Urothelium cell line (cell line): ENCODE measurements around the gene ADAMTSL1.
A peak's percentile ranks its signal among the peaks of the same experiment; 100 is the strongest.

ENCODE experiments used
- DNase-seq: peaks from one replicate; pipeline ENCODE4 v3.0.0; 2011; ENCODE audit warnings: low spot score, mixed read lengths
- FAIRE-seq: peaks from 2 replicates; lab custom pipeline; 2011; peaks lifted over from hg19 to GRCh38; lab: Jason Lieb, UNC

Gene ADAMTSL1

GRCh38 chr9:18795947-18796671, 322.2 kb downstream of the ADAMTSL1 start:
- no peak for FAIRE-seq
- no peak for DNase-seq

GRCh38 chr9:18796696-18797270, 322.8 kb downstream of the ADAMTSL1 start:
- no peak for DNase-seq
- FAIRE-seq, result no peak

- no peak for DNase-seq
- FAIRE-seq, result no peak
These were observed 324.2 kb downstream of the ADAMTSL1 start for GRCh38 chr9:18798106-18798505.

GRCh38 chr9:18798508-18799290, 324.7 kb downstream of the ADAMTSL1 start:
- DNase-seq (no peak), FAIRE-seq (no peak)

GRCh38 chr9:18799428-18799827, 325.5 kb downstream of the ADAMTSL1 start:
- no peak for DNase-seq
- no peak for FAIRE-seq

- DNase-seq (peak; percentile 8), FAIRE-seq (no peak)
These were observed 326.6 kb downstream of the ADAMTSL1 start for GRCh38 chr9:18800579-18800978.

- DNase-seq (no peak), FAIRE-seq (no peak)
These were observed 331.4 kb downstream of the ADAMTSL1 start for GRCh38 chr9:18805386-18805785.

- FAIRE-seq (no peak), DNase-seq (no peak)
These were observed 332.5 kb downstream of the ADAMTSL1 start for GRCh38 chr9:18806232-18807080.

- DNase-seq (no peak), FAIRE-seq (no peak)
These were observed 336.6 kb downstream of the ADAMTSL1 start for GRCh38 chr9:18810581-18810980.

- FAIRE-seq, result no peak
- DNase-seq, result no peak
These were observed 337.2 kb downstream of the ADAMTSL1 start for GRCh38 chr9:18811171-18811570.

- FAIRE-seq (no peak), DNase-seq (no peak)
These were observed 345.5 kb downstream of the ADAMTSL1 start for GRCh38 chr9:18819418-18819817.

- DNase-seq (no peak), FAIRE-seq (no peak)
These were observed 346.7 kb downstream of the ADAMTSL1 start for GRCh38 chr9:18820566-18821095.

- DNase-seq (no peak), FAIRE-seq (no peak)
These were observed 347.8 kb downstream of the ADAMTSL1 start for GRCh38 chr9:18821788-18822187.

- FAIRE-seq (no peak), DNase-seq (no peak)
These were observed 348.9 kb downstream of the ADAMTSL1 start for GRCh38 chr9:18822850-18823249.

- FAIRE-seq (no peak), DNase-seq (no peak)
These were observed 350.2 kb downstream of the ADAMTSL1 start for GRCh38 chr9:18824095-18824666.

GRCh38 chr9:18825656-18826170, 351.8 kb downstream of the ADAMTSL1 start:
- FAIRE-seq, result no peak
- DNase-seq, result no peak

- FAIRE-seq, result no peak
- DNase-seq, result no peak
These were observed 352.3 kb downstream of the ADAMTSL1 start for GRCh38 chr9:18826248-18826647.

GRCh38 chr9:18829066-18829465, 355.1 kb downstream of the ADAMTSL1 start:
- FAIRE-seq (no peak), DNase-seq (no peak)

- FAIRE-seq, result no peak
These were observed 355.9 kb downstream of the ADAMTSL1 start for GRCh38 chr9:18829873-18830272.

GRCh38 chr9:18834740-18835361, 360.9 kb downstream of the ADAMTSL1 start:
- DNase-seq (no peak), FAIRE-seq (no peak)

More at GRCh38 chr9:18829873-18830272, 355.9 kb downstream of the ADAMTSL1 start:
- peak; percentile 11 for DNase-seq
